ENCODE data around the gene CCL1.
"Not testable (repeated sequence)": the region's sequence is repeated elsewhere in the genome, so short reads cannot be mapped to it uniquely, and the experiment has no call there.

CCL1 gene

GRCh38 chr17:34357398-34357797 is 5.6 kb downstream of the CCL1 start:
- no peak for DNase-seq

DNA sequence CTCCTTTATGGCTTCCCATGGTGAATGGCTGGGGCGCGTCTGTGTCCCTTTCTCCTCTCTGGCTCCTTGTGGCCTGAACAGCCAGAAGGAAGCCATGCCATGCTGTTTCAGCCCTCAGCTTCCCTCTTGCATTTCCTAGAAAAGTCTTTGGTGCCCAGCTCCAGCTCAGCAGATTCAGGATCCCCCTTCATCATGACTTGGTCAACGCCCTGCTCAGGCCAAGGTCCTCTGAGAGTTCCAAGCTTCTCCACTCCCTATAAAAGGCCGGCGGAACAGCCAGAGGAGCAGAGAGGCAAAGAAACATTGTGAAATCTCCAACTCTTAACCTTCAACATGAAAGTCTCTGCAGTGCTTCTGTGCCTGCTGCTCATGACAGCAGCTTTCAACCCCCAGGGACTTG is 6.8 kb downstream of the CCL1 start, which contains the start of gene CCL13:
Gene CCL13 (plus strand): TSS at position 287 of the 400 bp plus-strand sequence. CDS start 47 bp downstream, at position 334.
- no peak for DNase-seq

GRCh38 chr17:34354637-34355036 is 8.4 kb downstream of the CCL1 start:
- DNase-seq: no peak

- DNase-seq: no peak
Observed at GRCh38 chr17:34352191-34352590, 10.8 kb downstream of the CCL1 start.

GRCh38 chr17:34351096-34351495 is 11.9 kb downstream of the CCL1 start:
- DNase-seq: no peak

DNA sequence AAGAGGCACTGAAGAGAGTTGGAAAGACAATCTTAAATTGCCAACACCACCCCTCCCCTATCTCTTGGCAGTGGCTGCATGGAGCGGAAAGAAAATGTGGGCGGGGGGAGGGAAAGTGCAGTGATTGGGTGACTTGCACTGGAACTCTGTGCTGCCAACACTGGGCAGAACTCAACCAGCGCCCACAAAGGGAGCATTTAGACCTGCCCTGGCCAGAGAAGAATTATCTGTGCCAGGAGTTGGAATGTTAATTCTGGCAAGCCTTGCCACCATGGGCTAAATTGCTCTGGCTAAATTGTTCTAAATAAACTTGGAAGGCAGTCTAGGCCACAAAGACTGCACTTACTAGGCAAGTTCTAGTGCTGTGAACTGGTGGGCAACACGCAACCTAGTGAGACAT is 13.3 kb downstream of the CCL1 start:
- no peak for DNase-seq

- DNase-seq: no peak
Observed at GRCh38 chr17:34347063-34347462, 16.0 kb downstream of the CCL1 start.

DNA sequence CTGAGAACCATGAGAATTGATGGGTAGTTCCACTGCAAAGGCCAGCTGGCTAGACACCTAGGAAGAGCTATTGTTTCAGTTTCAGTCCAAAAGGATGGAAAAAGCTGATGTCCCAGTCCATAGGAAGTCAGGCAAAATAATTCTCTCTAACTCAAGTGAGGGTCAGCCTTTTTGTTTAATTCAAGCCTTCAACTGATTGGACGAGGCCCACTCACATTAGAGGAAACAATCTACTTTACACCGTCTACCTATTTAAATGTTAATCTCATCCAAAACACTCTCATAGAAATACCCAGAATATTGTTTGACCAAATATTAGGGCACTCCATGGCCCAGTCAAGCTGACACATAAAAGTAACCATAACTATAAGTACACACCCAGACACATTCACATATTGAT is 21.1 kb downstream of the CCL1 start:
- DNase-seq: no peak

DNA sequence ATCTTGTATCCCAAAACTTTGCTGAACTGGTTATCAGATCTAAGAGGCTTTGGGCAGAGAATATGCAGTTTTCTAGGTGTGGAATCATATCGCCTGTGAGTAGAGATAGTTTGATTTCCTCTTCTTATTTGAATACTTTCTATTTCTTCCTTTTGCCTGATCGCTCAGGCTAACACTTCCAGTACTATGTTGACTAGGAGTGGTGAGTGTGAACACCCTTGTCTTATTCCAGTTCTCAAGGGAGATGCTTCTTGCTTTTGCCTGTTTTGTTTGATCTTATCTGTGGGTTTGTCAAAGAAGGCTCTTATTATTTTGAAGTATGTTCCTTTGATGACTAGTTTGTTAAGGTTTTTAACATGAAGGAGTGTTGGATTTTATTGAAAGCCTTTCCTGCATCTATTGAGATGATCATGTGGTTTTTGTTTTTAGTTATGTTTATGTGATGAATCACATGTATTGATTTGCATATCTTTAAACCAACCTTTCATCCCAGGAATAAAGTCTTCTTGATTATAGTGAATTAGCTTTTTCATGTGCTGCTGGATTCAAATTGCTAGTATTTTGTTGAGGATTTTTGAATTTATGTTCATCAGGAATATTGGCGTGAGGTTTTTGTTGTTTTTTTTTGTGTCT is 23.8 kb downstream of the CCL1 start:
- DNase-seq: no peak

DNA sequence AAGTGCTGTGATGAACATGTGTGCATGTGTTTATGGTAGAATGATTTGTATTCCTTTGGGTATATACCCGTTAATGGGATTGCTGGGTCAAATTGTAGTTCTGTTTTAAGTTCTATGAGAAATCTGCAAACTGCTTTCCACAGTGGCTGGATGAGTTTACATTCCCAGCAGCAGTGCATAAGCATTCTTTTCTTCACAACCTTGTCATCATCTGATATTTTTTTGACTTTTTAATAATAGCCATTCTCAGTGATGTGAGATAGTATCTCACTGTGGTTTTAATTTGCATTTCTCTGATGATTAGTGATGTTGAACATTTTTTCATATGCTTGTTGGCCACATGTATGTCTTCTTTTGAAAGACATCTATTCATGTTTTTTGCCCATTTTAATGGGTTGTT is 25.3 kb downstream of the CCL1 start:
- no peak for DNase-seq

DNA sequence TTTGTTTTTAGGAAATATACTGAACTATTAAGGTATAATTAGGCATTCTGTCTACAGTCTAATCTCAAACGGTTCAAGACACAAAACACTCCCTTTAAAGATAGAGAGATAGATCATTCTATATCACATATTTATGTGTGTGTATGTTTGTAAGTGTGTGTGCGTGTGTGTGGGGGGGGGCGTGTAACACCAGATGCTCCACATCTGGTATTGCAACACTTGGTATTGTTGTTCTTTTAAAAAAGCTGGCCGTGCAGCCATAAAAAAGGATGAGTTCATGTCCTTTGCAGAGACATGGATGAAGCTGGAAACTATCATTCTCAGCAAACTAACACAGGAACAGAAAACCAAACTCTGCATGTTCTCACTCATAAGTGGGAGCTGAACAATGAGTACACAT is 35.5 kb downstream of the CCL1 start:
- DNase-seq: not testable (repeated sequence)

GRCh38 chr17:34321964-34322363 is 41.1 kb downstream of the CCL1 start:
- DNase-seq: no peak

- DNase-seq: no peak
Observed at GRCh38 chr17:34319039-34319483, 44.0 kb downstream of the CCL1 start, which contains the start of gene CCL8. Gene CCL8 (plus strand): TSS chr17:34319435. CDS start chr17:34319502, 67 bp downstream.

DNA sequence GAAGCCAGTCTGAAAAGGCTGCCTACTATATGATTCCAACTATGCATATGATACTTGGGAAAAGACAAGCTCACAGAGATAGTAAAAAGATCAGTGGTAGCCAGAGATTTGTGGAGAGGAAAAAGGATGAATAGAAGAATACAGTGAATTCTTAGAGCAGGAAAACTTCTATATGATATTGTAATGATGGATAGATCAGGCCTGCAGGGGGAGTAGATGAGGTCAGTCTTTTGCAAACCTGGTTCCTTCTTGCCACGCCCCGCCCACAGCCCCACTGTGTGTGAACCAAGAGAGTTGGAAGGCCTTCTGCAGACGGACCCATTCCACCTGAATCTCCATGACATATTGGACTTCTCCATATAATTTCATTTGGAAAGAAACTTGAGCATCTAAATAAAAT is 44.6 kb downstream of the CCL1 start:
- DNase-seq: no peak

GRCh38 chr17:34314279-34314678 is 48.8 kb downstream of the CCL1 start:
- DNase-seq: no peak

DNA sequence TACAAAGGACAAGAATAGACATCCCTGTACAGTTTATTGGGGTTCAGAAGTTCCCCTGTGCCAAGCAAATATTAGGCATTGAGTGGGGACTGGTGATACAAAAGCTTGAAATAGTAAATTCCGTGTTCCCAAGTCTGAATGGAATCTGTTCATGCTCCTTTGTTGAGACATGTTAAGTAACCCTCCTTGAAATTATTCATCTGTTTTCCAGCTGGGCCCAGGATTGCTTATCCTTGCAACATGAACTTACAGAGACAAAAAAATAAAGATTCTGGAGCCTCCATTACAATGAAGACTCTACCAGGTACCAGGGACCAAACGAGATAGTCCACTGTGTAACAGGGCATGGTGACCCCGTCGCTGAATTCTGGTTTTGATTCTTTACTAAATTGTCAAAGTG is 49.9 kb downstream of the CCL1 start:
- no peak for DNase-seq

- DNase-seq: no peak
Observed at GRCh38 chr17:34312080-34312479, 51.0 kb downstream of the CCL1 start.

DNA sequence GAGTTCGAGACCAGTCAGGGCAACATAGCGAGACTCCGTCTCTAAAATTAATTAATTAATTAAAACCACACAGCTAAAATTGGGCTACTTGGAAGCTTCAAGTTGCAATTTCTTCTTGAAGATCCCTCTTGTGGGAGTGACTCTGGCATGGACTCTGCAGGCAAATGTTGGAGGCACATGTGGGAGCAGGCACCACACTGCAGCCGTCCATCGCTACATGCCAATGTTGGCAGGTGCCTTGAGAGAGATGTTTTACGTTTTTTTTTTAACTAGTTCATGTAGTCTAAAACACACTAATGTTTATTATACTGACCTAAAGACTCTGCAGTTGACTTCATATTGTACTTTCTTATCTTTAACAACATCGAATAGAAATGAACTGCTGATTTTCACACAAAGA is 51.7 kb downstream of the CCL1 start:
- no peak for DNase-seq
